ENCODE measurements around the gene TAX1BP1. TPM values are rescaled to one million over a fixed set of nuclear protein-coding genes. Genes with fewer than 3 reads are reported as not detected.

TAX1BP1 gene
- total and polyA plus RNA-seq, 9 donors = 69.3 to 106 (median 83.7) TPM

- intact Hi-C loops (cut with DNase I) = no loop called here
Observed at GRCh38 chr7:27871086-27871485, 131.1 kb downstream of the TAX1BP1 start.

GRCh38 chr7:27871866-27872265 is 131.9 kb downstream of the TAX1BP1 start:
- H3K9me3 ChIP-seq = no peaks in the 10 kb centered on the region
- DNase-seq = no peak
- intact Hi-C loops (cut with DNase I) = no loop called here
- WGBS, 3 donors = 33 to 62% (median 56%) methylated on average over 6 of the region's 6 CpGs
- H3K4me1 ChIP-seq (ENCODE audit: insufficient read depth) = peaks cover 15% of the 10 kb centered on the region
- no peak overlapping the region for H3K27ac ChIP-seq
- H3K4me3 ChIP-seq = no peak overlapping the region
- no peaks in the 10 kb centered on the region for H3K36me3 ChIP-seq
- H3K27me3 ChIP-seq = no peaks in the 10 kb centered on the region
- TF ChIP-seq POLR2A (IDR thresholded peaks at IDR 0.05) (no peak), EP300 (IDR thresholded peaks at IDR 0.05) (no peak)

More at GRCh38 chr7:27871086-27871485, 131.1 kb downstream of the TAX1BP1 start:
- WGBS, 3 donors = 88 to 93% (median 92%) methylated on average over 3 of the region's 3 CpGs
- no peaks in the 10 kb centered on the region for H3K36me3 ChIP-seq
- no peak for DNase-seq
- TF ChIP-seq EP300 (IDR thresholded peaks at IDR 0.05) (no peak), POLR2A (IDR thresholded peaks at IDR 0.05) (no peak), CTCF (IDR thresholded peaks at IDR 0.05) (no peak)
- H3K27ac ChIP-seq = no peak overlapping the region
- no peak overlapping the region for H3K4me3 ChIP-seq
- peaks cover 15% of the 10 kb centered on the region for H3K4me1 ChIP-seq (ENCODE audit: insufficient read depth)
- no peaks in the 10 kb centered on the region for H3K9me3 ChIP-seq
- H3K27me3 ChIP-seq = no peaks in the 10 kb centered on the region

GRCh38 chr7:27872356-27873275 is 132.7 kb downstream of the TAX1BP1 start:
- H3K27me3 ChIP-seq = no peaks in the 10 kb centered on the region
- no peaks in the 10 kb centered on the region for H3K36me3 ChIP-seq
- no peak overlapping the region for H3K27ac ChIP-seq
- H3K9me3 ChIP-seq = no peaks in the 10 kb centered on the region
- 12 to 24% (median 18%) methylated on average over 17 of the region's 17 CpGs for WGBS, 3 donors
- H3K4me3 ChIP-seq = no peak overlapping the region
- no peak for DNase-seq
- intact Hi-C loops (cut with DNase I) = no loop called here
- TF ChIP-seq EP300 (IDR thresholded peaks at IDR 0.05) (no peak), CTCF (IDR thresholded peaks at IDR 0.05) (no peak), POLR2A (IDR thresholded peaks at IDR 0.05) (no peak)
- H3K4me1 ChIP-seq (ENCODE audit: insufficient read depth) = peaks cover 15% of the 10 kb centered on the region

- Histone ChIP-seq H3K4me1 (ENCODE audit: insufficient read depth) (peaks cover 15% of the 10 kb centered on the region), H3K27ac (no peak overlapping the region), H3K27me3 (no peaks in the 10 kb centered on the region), H3K36me3 (no peaks in the 10 kb centered on the region), H3K9me3 (no peaks in the 10 kb centered on the region), H3K4me3 (no peak overlapping the region)
- 60 to 63% (median 63%) methylated on average over 13 of the region's 13 CpGs for WGBS, 3 donors
- DNase-seq = peak in 4 of 5 donors; percentile 16 to 73 (median 46)
- no peak for TF ChIP-seq CTCF (IDR thresholded peaks at IDR 0.05)
- no peak for TF ChIP-seq EP300 (IDR thresholded peaks at IDR 0.05)
- TF ChIP-seq POLR2A (IDR thresholded peaks at IDR 0.05) = no peak
- intact Hi-C loops (cut with DNase I) = no loop called here
Observed at GRCh38 chr7:27873981-27874957, 134.3 kb downstream of the TAX1BP1 start.
